Smooth muscle cell (in vitro differentiated cells): Measurements from ENCODE around the gene MGAT5. TPM values are rescaled to one million over a fixed set of nuclear protein-coding genes. Genes with fewer than 3 reads are reported as not detected.

Experiments used
- DNase-seq: peaks from one replicate; lab custom pipeline; 2025; ENCODE audit not compliant: unreplicated experiment; lab: John Stamatoyannopoulos, UW
- H2AFZ ChIP-seq: fragments of 200-600 bp; sonication (generic); 2 replicates; pipeline ENCODE4 v1.6.0; 2016; ENCODE audit warnings: antibody characterized with exemption, low read depth, mild to moderate bottlenecking
- H3F3A ChIP-seq: fragments of 200-600 bp; sonication (generic); 2 replicates; pipeline ENCODE4 v1.6.0; 2017; ENCODE audit warnings: antibody characterized with exemption, low read depth
- H3K27ac ChIP-seq: fragments of 200-600 bp; sonication (generic); 2 replicates; pipeline ENCODE4 v1.5.1; 2016; ENCODE audit warnings: low read depth, mild to moderate bottlenecking
- H3K27me3 ChIP-seq: fragments of 200-600 bp; sonication (generic); 2 replicates; pipeline ENCODE4 v1.6.1; 2016; ENCODE audit warnings: low read depth, mild to moderate bottlenecking
- H3K36me3 ChIP-seq: fragments of 200-600 bp; sonication (generic); 2 replicates; pipeline ENCODE4 v1.5.1; 2016; ENCODE audit warnings: low read depth
- H3K4me1 ChIP-seq: fragments of 200-600 bp; sonication (generic); 2 replicates; pipeline ENCODE4 v1.5.1; 2016; ENCODE audit warnings: low read depth
- H3K4me2 ChIP-seq: fragments of 200-600 bp; sonication (generic); 2 replicates; pipeline ENCODE4 v1.6.0; 2016; ENCODE audit warnings: mild to moderate bottlenecking
- H3K4me3 ChIP-seq: fragments of 200-600 bp; sonication (generic); 2 replicates; pipeline ENCODE4 v1.5.1; 2016; ENCODE audit warnings: mild to moderate bottlenecking
- H3K79me2 ChIP-seq: fragments of 200-600 bp; sonication (generic); 2 replicates; pipeline ENCODE4 v1.6.0; 2016; ENCODE audit warnings: low read depth, mild to moderate bottlenecking
- H3K9ac ChIP-seq: fragments of 200-600 bp; sonication (generic); 2 replicates; pipeline ENCODE4 v1.6.0; 2016; ENCODE audit warnings: low read depth
- H3K9me3 ChIP-seq: fragments of 200-600 bp; sonication (generic); replicated peaks from 2 replicates; pipeline ENCODE4 v1.5.1; 2016; ENCODE audit warnings: low read depth
- H4K20me1 ChIP-seq: fragments of 200-600 bp; sonication (generic); 2 replicates; pipeline ENCODE4 v1.6.0; 2016; ENCODE audit warnings: low read depth
- WGBS: methylation state at CpG from one replicate; pipeline ENCODE4 v1.1.7; 2016; ENCODE audit warnings: low lambda C conversion rate; 5-methylcytosine and 5-hydroxymethylcytosine counted together
- polyA plus RNA-seq: library from polyadenylated mRNA; unstranded; fragments of >200 nt; fragmentation: Nextera tagmentation; extraction: Ambion mirVana; gene quantifications from 2 replicates; pipeline ENCODE4 v1.2.1, GENCODE V29; 2016
- total RNA-seq: library from RNA; depleted of rRNA; stranded (reverse); fragments of >200 nt; gene quantifications from 2 replicates; pipeline ENCODE4 v1.2.3, GENCODE V29; 2014
- TF ChIP-seq, protein P1 (sequence below): fragments of 200-600 bp; sonication (generic); IDR thresholded peaks from 2 replicates; pipeline ENCODE4 v1.5.1; 2017; ENCODE audit warnings: borderline replicate concordance, mild to moderate bottlenecking, antibody characterized with exemption; ENCODE audit not compliant: insufficient read depth, poor library complexity, severe bottlenecking

The MGAT5 gene
- total and polyA plus RNA-seq, 2 experiments from 2014 or later = 4.5 to 33.8 TPM

GRCh38 chr2:134225173-134225572, 28.7 kb upstream of the MGAT5 start:
- DNase-seq = no peak
- H3K27me3 ChIP-seq = no peaks in the 10 kb centered on the region
- H3K9ac ChIP-seq = no peak overlapping the region
- H3K27ac ChIP-seq = no peak overlapping the region
- H3K4me1 ChIP-seq = peaks cover 20% of the 10 kb centered on the region
- no peaks in the 10 kb centered on the region for H3F3A ChIP-seq
- H3K79me2 ChIP-seq = peaks cover 14% of the 10 kb centered on the region
- no peaks in the 10 kb centered on the region for H3K36me3 ChIP-seq
- peaks cover 44% of the 10 kb centered on the region for H4K20me1 ChIP-seq
- WGBS = 81% methylated on average over 2 of the region's 2 CpGs
- H3K4me3 ChIP-seq = no peak overlapping the region
- TF ChIP-seq, protein P1, sequence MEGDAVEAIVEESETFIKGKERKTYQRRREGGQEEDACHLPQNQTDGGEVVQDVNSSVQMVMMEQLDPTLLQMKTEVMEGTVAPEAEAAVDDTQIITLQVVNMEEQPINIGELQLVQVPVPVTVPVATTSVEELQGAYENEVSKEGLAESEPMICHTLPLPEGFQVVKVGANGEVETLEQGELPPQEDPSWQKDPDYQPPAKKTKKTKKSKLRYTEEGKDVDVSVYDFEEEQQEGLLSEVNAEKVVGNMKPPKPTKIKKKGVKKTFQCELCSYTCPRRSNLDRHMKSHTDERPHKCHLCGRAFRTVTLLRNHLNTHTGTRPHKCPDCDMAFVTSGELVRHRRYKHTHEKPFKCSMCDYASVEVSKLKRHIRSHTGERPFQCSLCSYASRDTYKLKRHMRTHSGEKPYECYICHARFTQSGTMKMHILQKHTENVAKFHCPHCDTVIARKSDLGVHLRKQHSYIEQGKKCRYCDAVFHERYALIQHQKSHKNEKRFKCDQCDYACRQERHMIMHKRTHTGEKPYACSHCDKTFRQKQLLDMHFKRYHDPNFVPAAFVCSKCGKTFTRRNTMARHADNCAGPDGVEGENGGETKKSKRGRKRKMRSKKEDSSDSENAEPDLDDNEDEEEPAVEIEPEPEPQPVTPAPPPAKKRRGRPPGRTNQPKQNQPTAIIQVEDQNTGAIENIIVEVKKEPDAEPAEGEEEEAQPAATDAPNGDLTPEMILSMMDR = no peak
- H2AFZ ChIP-seq = no peak overlapping the region
- H3K9me3 ChIP-seq = no peaks in the 10 kb centered on the region
- no peak overlapping the region for H3K4me2 ChIP-seq

- H4K20me1 ChIP-seq = peaks cover 38% of the 10 kb centered on the region
- no peak overlapping the region for H3K4me3 ChIP-seq
- H3K27me3 ChIP-seq = no peaks in the 10 kb centered on the region
- no peak overlapping the region for H2AFZ ChIP-seq
- WGBS = 54% methylated on average over 2 of the region's 2 CpGs
- H3K27ac ChIP-seq = no peak overlapping the region
- H3K9ac ChIP-seq = no peak overlapping the region
- no peaks in the 10 kb centered on the region for H3F3A ChIP-seq
- H3K4me1 ChIP-seq = peaks cover 14% of the 10 kb centered on the region
- H3K4me2 ChIP-seq = no peak overlapping the region
- TF ChIP-seq, protein P1 = no peak
- peaks cover 14% of the 10 kb centered on the region for H3K79me2 ChIP-seq
- H3K9me3 ChIP-seq = no peaks in the 10 kb centered on the region
- no peak for DNase-seq
- no peaks in the 10 kb centered on the region for H3K36me3 ChIP-seq
These were observed 28.0 kb upstream of the MGAT5 start for GRCh38 chr2:134225841-134226240.

DNA sequence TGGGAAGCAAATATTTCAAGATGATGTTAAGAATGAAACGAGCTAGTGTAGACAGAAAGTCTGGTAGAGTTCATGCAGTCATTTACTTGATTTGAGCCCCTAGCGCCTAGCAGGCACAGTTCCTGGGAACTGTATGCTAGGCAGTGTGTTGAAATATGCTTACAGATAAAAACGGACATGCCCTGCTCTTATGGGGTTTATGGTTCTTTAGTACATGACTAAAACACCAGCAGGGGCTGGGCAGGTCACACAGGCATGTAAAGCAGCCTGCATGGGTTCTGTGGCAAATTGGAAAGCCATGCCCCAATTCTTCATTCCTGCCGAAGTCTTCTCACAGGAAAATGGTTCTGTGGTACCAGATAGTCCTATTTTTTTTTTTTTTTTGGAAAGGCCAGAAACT, 27.3 kb upstream of the MGAT5 start:
- no peak overlapping the region for H2AFZ ChIP-seq
- no peak overlapping the region for H3K9ac ChIP-seq
- peaks cover 7% of the 10 kb centered on the region for H3K4me1 ChIP-seq
- H3K27me3 ChIP-seq = no peaks in the 10 kb centered on the region
- H3K9me3 ChIP-seq = no peaks in the 10 kb centered on the region
- no peak overlapping the region for H3K27ac ChIP-seq
- WGBS = 56% methylated on average over 4 of the region's 4 CpGs
- no peaks in the 10 kb centered on the region for H3K36me3 ChIP-seq
- H3F3A ChIP-seq = no peaks in the 10 kb centered on the region
- H3K4me2 ChIP-seq = no peak overlapping the region
- TF ChIP-seq, protein P1 = no peak
- H3K4me3 ChIP-seq = no peak overlapping the region
- H4K20me1 ChIP-seq = peaks cover 32% of the 10 kb centered on the region
- peaks cover 14% of the 10 kb centered on the region for H3K79me2 ChIP-seq
- no peak for DNase-seq

GRCh38 chr2:134227666-134228065, 26.2 kb upstream of the MGAT5 start:
- H3K4me1 ChIP-seq = peaks cover 12% of the 10 kb centered on the region
- H3K79me2 ChIP-seq = peaks cover 9% of the 10 kb centered on the region
- H2AFZ ChIP-seq = no peak overlapping the region
- H3K9ac ChIP-seq = no peak overlapping the region
- peaks cover 2% of the 10 kb centered on the region for H3F3A ChIP-seq
- WGBS = 94% methylated on average over 3 of the region's 3 CpGs
- H3K4me2 ChIP-seq = no peak overlapping the region
- no peak overlapping the region for H3K4me3 ChIP-seq
- H3K27ac ChIP-seq = no peak overlapping the region
- H3K9me3 ChIP-seq = no peaks in the 10 kb centered on the region
- H3K27me3 ChIP-seq = no peaks in the 10 kb centered on the region
- TF ChIP-seq, protein P1 = no peak
- H3K36me3 ChIP-seq = no peaks in the 10 kb centered on the region
- no peak for DNase-seq
- H4K20me1 ChIP-seq = peaks cover 24% of the 10 kb centered on the region
